ENCODE data around the gene SIRPG.

DNA sequence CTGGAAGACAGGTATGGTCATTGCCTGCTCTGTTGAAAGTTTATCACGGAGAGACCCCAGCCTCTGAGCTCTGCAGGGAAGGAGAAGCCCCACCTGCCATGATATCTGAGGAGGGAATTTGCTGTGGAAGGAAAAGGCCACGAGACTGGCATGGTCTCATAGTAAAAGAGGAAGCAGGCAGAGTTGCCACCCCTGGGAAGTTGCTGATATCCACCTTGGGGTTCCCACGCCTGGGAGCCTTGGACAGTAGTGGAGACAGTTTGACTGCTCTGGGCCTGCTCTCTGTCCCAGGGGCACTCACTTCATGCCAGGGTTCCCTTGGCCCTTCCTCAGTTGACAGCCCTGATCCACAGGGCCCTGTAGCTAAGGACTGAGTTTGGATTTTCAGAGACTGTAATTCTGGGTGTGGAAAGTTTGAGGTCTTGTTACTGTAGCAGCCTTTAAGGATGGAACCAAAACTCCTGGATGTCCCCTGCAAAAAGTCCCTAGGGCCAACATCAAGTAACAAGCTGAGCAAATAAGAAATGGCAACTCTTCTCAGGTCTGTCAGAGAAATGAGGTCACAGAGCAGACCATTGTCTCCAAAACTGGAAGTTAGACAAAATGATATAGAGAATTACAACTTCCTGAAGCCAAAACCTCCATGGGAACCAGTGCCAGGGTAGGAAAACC lies 30.9 kb downstream of the SIRPG start:
- TF ChIP-seq, protein P1, sequence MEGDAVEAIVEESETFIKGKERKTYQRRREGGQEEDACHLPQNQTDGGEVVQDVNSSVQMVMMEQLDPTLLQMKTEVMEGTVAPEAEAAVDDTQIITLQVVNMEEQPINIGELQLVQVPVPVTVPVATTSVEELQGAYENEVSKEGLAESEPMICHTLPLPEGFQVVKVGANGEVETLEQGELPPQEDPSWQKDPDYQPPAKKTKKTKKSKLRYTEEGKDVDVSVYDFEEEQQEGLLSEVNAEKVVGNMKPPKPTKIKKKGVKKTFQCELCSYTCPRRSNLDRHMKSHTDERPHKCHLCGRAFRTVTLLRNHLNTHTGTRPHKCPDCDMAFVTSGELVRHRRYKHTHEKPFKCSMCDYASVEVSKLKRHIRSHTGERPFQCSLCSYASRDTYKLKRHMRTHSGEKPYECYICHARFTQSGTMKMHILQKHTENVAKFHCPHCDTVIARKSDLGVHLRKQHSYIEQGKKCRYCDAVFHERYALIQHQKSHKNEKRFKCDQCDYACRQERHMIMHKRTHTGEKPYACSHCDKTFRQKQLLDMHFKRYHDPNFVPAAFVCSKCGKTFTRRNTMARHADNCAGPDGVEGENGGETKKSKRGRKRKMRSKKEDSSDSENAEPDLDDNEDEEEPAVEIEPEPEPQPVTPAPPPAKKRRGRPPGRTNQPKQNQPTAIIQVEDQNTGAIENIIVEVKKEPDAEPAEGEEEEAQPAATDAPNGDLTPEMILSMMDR (IDR thresholded peaks at IDR 0.05), result no peak
- no peak for TF ChIP-seq POLR2A (IDR thresholded peaks at IDR 0.05)
